Cardiac muscle cell (in vitro differentiated cells and primary cell): Measurements from ENCODE around the gene MRPS23. TPM values are rescaled to one million over a fixed set of nuclear protein-coding genes. Genes with fewer than 3 reads are reported as not detected.

Experiments
- DNase-seq, 2 donors: peaks; one replicate each; pipeline versions ENCODE4 v3.0.0 to v3.0.0-alpha.2; 2010 to 2017; ENCODE audit warnings: low read depth in 1 of 2, low spot score in 1 of 2
- H3K27ac ChIP-seq: fragments of 200-600 bp; sonication (generic); 2 replicates; pipeline ENCODE4 v1.5.1; 2016
- H3K27me3 ChIP-seq: fragments of 200-600 bp; sonication (generic); 2 replicates; pipeline ENCODE4 v1.6.0; 2016; ENCODE audit warnings: control low read depth
- H3K36me3 ChIP-seq: fragments of 200-600 bp; sonication (generic); 2 replicates; pipeline ENCODE4 v1.5.1; 2016; ENCODE audit warnings: control low read depth
- H3K4me1 ChIP-seq: fragments of 200-600 bp; sonication (generic); 2 replicates; pipeline ENCODE4 v1.8.1; 2017; ENCODE audit warnings: low read depth, mild to moderate bottlenecking, mixed run types
- H3K4me3 ChIP-seq: fragments of 200-600 bp; sonication (generic); 2 replicates; pipeline ENCODE4 v1.5.1; 2016; ENCODE audit warnings: mild to moderate bottlenecking
- H3K9me3 ChIP-seq: fragments of 200-600 bp; sonication (generic); 2 replicates; pipeline ENCODE4 v1.5.1; 2017; ENCODE audit warnings: low read depth, mild to moderate bottlenecking, control low read depth
- polyA plus RNA-seq: library from polyadenylated mRNA; unstranded; fragments of >200 nt; fragmentation: Nextera tagmentation; extraction: Ambion mirVana; gene quantifications from 2 replicates; pipeline ENCODE4 v1.2.1, GENCODE V29; 2016
- total RNA-seq: library from RNA; depleted of rRNA; stranded (reverse); fragments of >200 nt; gene quantifications from 2 replicates; pipeline ENCODE4 v1.2.3, GENCODE V29; 2016
- TF ChIP-seq, protein P1 (sequence below): IDR thresholded peaks from 2 replicates; pipeline ENCODE4 v1.5.1; 2012; ENCODE audit warnings: low read depth, mild to moderate bottlenecking, low read length

The MRPS23 gene
- total and polyA plus RNA-seq, 2 experiments from 2014 or later, result 24.4 to 87.9 TPM

DNA sequence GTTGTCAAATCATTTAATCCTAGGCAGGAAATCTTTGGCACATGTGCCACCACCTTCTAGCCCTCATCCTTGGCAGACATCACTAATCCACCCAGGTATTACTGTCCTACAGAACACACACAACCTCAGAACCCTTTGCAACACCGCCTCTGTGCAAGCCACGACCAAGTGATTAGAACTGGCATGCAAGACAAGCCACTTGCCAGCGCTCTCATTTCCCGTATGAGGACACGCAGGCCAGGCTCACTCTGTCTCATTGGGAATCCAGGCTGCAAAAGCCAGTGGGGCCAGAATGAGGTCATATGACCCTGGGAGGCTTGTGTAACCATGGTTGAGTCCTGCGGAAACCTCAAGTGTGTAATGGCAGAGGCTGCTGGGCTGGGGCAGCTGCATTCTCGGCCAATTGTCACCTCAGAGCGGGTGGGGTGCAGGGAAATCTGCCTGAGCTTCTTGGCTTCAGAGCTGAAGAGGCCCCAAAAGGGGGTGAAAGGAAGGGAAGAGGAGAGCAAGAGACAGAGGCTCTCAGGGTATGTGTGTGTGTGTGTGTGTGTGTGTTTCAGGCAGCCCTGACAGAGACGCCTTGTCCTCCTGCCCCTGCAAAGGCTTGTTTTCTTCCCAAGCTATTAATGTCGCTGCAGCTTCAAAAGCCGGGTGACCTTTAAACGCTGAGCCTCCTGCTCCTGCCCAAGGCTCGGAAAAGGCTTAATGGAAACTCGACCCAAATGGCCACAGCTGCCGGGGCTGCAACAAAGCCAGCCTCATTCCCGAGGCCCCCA lies 43.2 kb upstream of the MRPS23 start:
- DNase-seq, result peak; percentile 73 to 99
- no peaks in the 10 kb centered on the region for H3K9me3 ChIP-seq
- H3K36me3 ChIP-seq, result no peaks in the 10 kb centered on the region
- no peaks in the 10 kb centered on the region for H3K27me3 ChIP-seq
- TF ChIP-seq, protein P1, sequence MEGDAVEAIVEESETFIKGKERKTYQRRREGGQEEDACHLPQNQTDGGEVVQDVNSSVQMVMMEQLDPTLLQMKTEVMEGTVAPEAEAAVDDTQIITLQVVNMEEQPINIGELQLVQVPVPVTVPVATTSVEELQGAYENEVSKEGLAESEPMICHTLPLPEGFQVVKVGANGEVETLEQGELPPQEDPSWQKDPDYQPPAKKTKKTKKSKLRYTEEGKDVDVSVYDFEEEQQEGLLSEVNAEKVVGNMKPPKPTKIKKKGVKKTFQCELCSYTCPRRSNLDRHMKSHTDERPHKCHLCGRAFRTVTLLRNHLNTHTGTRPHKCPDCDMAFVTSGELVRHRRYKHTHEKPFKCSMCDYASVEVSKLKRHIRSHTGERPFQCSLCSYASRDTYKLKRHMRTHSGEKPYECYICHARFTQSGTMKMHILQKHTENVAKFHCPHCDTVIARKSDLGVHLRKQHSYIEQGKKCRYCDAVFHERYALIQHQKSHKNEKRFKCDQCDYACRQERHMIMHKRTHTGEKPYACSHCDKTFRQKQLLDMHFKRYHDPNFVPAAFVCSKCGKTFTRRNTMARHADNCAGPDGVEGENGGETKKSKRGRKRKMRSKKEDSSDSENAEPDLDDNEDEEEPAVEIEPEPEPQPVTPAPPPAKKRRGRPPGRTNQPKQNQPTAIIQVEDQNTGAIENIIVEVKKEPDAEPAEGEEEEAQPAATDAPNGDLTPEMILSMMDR, result no peak
- H3K4me3 ChIP-seq, result no peak overlapping the region
- H3K4me1 ChIP-seq, result peaks cover 12% of the 10 kb centered on the region
- peak overlapping the region; percentile 91 for H3K27ac ChIP-seq

DNA sequence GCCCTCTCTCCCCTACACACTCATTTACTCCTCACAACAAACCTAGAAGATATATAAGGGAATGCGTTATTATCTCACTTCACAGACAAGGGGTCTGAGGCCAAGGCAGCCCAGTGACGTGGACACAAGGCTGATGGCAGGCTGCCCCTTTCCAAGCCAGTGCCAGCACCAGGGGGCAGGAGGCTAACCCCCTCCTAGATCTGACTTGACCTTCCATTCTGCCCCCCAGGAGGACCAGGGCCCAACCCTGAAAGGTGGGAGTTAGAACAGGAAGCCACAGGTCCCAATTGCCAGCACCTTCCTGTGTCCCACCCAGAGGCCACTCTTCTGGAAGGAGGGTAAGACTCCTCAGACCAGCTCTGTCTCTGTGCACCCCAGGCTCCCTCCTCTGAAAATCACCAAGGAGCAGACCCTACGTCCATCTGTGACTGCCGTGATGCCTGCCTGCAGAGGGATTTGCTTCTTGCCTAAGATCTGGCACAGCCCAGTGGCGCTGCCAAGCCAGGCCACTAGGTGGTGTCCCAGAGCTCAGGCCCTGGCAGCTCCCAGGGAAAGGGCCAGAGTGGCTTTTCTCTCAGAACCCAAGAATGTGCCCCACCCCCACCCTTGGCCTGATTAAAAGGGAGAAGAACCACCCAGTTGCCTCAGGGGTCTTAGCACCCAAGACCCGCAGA lies 42.4 kb upstream of the MRPS23 start:
- Histone ChIP-seq H3K36me3 (no peaks in the 10 kb centered on the region), H3K27me3 (no peaks in the 10 kb centered on the region), H3K4me3 (no peak overlapping the region), H3K4me1 (peaks cover 11% of the 10 kb centered on the region), H3K27ac (peak overlapping the region; percentile 91), H3K9me3 (no peaks in the 10 kb centered on the region)
- TF ChIP-seq, protein P1, result peak; percentile 100
- peak; percentile 83 to 94 for DNase-seq

DNA sequence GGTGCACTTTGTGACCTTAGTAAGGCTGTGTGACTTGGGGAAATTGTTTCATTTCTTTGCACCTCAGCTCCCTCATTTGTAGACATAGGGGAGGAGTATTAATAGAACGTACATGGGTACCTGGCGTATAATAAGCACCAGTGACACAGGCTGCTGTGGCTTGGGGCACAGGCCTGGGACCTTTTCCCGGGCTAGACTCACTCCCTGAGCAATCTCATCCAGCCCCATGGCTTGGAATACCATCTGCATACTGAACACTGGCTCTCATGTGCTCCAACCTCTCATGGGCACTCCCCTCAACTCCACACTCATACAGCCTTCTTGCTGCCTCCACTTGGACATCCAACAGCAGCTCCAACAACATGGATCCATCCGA lies 41.0 kb upstream of the MRPS23 start:
- Histone ChIP-seq H3K4me1 (peaks cover 11% of the 10 kb centered on the region), H3K27me3 (no peaks in the 10 kb centered on the region), H3K36me3 (no peaks in the 10 kb centered on the region), H3K4me3 (no peak overlapping the region), H3K9me3 (no peaks in the 10 kb centered on the region), H3K27ac (peak overlapping the region; percentile 10)
- TF ChIP-seq, protein P1, result no peak
- no peak for DNase-seq

DNA sequence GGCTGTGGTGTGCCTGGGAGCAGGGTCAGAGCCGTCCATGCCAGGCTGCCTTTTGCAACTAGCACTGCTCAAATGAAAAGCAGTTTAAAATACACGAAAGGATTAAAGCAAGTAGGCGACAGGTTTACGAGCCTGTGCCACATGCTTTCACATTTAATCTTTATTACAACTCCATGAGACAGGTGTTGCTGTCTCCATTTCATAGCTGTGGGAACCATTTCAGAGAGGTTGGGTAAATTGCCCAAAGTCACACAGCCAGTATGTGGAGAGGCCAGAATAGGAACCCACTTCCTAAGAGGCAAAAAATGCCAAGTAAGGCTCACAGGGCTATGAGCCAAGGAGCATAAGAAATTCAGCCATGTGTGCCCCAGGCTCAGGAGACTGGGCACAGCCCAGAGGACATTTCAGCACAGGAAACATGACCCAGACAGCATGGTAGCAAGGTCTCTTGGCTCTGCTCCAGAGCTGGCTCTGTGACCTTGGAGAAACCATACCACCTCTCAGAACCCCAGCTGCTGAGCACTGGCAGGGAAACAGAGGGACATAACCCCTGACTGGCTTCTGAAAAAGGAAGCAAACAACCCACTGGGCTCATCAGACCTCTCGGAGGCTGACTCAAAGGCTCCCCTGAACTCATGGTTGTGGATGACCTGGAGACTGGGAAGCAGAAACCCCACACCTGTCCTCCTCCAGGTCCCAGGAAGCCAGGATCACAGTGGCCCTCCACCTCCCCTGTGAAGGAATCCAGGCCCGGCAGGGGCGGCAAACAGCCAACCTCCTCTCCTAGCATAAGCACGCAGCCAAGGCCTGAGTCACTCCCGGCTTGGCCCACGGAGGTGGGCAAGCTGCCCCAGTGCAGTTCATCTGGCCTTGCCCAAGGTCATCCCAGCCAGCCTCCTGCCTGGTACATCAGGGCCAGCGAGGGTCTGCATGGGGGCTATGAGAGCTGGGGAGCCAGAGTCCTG lies 40.3 kb upstream of the MRPS23 start:
- peak overlapping the region; percentile 10 for H3K27ac ChIP-seq
- TF ChIP-seq, protein P1, result peak; percentile 12
- no peaks in the 10 kb centered on the region for H3K9me3 ChIP-seq
- H3K4me1 ChIP-seq, result peaks cover 11% of the 10 kb centered on the region
- H3K36me3 ChIP-seq, result no peaks in the 10 kb centered on the region
- H3K27me3 ChIP-seq, result no peaks in the 10 kb centered on the region
- DNase-seq, result peak in 1 of 2 donors; percentile 88
- no peak overlapping the region for H3K4me3 ChIP-seq

DNA sequence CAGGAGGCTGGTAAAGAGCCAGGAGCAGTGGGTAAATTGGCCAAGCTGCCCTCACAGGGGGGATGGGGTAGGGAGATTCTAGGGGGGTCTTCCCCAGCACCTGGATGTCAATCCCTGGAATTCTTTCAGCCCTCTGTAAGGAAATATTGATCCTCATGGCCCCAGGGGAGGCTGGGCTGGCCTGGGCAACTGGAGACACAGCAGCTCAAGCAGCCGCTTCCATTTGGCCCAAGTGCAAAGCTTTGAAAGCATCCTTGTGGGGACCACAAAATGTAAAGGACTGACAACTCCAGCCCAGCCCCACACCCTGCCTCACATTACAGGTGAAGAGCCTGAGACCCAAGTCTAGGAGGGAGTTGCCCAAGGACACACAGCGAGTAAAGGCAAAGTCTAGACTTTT lies 39.4 kb upstream of the MRPS23 start:
- Histone ChIP-seq H3K27ac (no peak overlapping the region), H3K9me3 (no peaks in the 10 kb centered on the region), H3K27me3 (no peaks in the 10 kb centered on the region), H3K4me3 (no peak overlapping the region), H3K36me3 (no peaks in the 10 kb centered on the region), H3K4me1 (peaks cover 11% of the 10 kb centered on the region)
- no peak for DNase-seq
- TF ChIP-seq, protein P1, result no peak
